ELR (cell line): Measurements from ENCODE around the gene RALGPS1.

Experiments used
- DNase-seq: peaks from one replicate; pipeline ENCODE4 v3.0.0-alpha.2; 2015; ENCODE audit warnings: low read depth

RALGPS1 gene

GRCh38 chr9:127175319-127175715 is 260.7 kb downstream of the RALGPS1 start:
- no peak for DNase-seq

DNA sequence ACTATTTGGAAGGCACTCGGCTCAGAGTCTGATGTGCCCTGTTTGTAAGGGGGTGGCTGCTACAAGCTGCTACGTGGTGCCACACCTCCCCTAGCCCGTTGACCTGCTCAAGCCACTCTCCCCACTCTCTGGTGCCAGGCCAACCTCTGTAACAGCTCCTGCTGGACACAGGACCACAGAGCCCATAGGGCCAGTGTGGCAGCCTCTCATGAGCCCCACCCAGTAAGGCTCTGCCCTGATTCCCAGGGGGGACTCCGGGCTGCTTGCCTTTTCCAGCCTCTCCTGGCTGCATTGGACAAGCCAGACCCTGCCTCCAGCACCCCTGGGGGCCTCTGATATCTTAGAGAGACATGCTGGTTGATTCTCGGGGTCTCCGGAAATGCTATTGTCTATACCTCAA is 261.2 kb downstream of the RALGPS1 start:
- DNase-seq: no peak

GRCh38 chr9:127176631-127177030 is 262.0 kb downstream of the RALGPS1 start:
- no peak for DNase-seq

DNA sequence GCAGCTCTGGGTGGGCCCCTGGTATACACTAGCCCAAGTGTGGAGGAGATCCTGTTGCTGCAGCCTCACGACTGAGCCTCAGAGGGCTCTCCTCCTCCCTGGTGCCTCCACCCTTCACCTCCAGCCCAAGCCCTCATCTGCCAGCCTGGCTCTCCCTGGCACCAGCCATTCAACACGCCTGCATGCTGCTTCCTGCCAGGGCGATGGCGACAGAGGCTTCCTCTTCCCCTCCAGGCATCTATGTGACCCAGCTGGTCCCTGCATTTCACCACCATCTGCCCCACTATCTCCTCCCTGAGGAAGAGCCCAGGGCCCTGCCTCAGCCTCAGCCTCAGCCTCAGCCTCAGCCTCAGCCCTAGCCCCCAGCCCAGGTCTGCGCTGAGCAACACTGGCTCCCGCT is 262.6 kb downstream of the RALGPS1 start:
- DNase-seq: no peak

DNA sequence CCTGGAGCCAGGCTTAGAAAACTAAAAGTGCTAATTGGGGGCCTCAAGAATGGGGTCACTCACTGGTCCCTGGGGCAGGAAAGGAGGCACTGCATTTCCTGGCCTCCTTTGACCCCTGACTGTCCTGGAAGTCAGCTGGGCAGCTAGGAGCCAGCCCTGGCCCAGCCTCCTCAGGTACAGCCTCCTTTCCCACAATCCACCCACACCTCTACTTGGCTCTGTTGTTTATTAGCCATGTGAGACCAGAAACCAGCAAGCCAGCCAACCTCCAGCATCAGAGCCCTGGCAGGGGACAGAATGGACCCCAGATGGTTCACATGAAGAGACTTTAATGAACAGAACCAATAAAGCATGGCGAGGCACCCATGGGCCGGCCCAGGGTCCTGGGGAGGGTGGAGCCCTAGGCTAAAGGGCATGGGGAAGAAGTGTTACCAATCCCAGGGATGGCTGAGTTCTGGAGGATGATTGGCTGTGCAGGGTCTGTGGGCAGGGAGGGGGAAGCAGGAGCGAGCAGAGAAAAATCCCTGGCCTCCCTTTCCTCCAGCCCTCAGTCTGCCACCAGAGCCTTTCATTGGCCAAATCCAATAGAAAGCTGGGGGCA is 263.2 kb downstream of the RALGPS1 start:
- DNase-seq: no peak

GRCh38 chr9:127178686-127179632 is 264.4 kb downstream of the RALGPS1 start:
- no peak for DNase-seq

- DNase-seq: no peak
Measured at GRCh38 chr9:127179633-127180441, 265.3 kb downstream of the RALGPS1 start.

DNA sequence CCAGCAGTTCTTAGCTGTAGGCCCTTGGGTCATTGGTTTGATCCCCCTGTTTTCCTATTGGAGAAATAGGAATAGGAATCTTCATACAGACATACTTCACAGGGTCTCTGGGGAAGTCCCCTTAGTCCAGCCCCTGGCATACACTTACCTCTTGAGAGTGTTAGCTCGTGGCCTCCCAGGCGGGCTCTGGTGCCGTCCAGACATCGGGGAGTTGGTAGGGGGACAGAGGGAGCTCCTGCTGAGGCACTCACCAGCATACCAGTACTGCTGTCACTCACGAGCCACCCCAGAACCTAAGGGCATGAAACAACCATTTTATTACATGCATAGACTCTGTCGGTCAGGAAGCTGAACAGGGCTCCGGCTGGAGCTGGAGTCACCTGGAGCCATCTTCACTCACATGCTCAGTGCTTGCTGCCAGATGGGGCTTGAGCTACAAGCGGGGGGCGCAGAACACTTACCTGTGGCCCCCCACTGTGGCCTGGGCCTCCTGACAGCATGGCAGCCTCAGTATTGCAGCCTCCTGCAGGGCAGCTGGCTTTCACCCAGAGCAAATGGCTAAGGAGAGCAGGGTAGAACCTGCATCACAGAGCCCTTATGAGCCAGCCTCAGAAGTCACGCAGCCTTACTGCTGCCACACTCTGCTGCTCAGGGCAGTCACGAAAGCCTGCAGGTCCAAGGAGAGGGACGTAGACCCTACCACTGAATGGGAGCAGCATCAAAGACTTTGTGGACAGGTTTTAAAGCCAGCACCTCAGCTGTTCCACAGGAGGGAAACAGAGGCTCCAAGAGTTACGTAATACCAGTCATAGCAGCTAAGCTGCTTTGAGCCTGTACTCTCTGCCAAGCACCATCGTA is 266.1 kb downstream of the RALGPS1 start:
- no peak for DNase-seq

- no peak for DNase-seq
Measured at GRCh38 chr9:127181315-127181580, 266.7 kb downstream of the RALGPS1 start.

DNA sequence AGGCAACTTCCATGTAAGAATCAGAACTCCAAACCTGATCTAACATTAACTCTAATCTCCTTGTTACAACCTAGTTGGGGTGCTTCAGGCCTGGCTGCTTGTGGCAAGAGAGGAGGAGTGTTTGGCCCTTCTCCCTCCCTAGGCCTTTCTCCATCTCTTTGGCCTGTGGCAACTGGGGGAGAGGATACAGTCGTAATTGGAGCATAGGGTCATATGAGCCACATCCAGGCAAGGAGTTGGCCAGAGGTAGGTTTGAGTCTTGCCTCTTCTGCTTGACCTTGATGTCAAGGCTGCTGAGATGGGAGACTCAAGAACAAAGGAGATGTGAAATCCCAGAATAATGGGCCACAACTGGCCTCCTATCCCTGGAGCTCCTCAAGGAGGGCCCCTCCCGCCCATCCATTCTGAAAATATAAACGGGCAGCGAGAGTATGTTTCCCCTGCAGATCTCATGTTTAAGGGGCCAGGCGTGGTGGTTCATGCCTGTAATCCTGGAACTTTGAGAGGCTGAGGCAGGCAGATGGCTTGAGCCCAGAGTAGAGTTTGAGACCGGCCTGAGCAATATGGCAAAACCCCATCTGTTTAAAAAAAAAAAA is 267.1 kb downstream of the RALGPS1 start:
- no peak for DNase-seq

GRCh38 chr9:127182901-127183746 is 268.5 kb downstream of the RALGPS1 start:
- no peak for DNase-seq

- DNase-seq: no peak
Measured at GRCh38 chr9:127183814-127184582, 269.4 kb downstream of the RALGPS1 start.

- no peak for DNase-seq
Measured at GRCh38 chr9:127184641-127185040, 270.1 kb downstream of the RALGPS1 start.

- no peak for DNase-seq
Measured at GRCh38 chr9:127185181-127185580, 270.6 kb downstream of the RALGPS1 start.

GRCh38 chr9:127185931-127186781 is 271.6 kb downstream of the RALGPS1 start:
- DNase-seq: no peak

DNA sequence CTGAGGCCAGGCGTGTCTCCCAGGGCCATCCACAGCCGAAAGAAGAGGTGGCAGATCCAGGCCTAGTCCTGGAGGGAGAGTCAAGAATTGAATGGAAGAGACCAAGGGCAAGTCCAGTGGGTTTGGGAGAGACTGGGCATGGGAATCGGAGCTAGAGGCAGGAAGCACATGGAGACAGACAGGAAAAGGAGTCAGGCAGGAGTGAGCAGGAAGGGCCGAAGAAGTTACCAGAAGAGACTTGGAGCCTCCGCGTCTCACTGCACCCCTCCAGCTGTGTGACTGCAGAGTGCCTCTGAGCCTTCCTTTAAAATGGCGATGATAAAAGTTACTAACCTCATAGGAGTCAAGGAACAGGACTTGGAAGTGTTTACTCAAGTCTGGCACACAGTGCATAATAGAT is 272.2 kb downstream of the RALGPS1 start:
- no peak for DNase-seq

DNA sequence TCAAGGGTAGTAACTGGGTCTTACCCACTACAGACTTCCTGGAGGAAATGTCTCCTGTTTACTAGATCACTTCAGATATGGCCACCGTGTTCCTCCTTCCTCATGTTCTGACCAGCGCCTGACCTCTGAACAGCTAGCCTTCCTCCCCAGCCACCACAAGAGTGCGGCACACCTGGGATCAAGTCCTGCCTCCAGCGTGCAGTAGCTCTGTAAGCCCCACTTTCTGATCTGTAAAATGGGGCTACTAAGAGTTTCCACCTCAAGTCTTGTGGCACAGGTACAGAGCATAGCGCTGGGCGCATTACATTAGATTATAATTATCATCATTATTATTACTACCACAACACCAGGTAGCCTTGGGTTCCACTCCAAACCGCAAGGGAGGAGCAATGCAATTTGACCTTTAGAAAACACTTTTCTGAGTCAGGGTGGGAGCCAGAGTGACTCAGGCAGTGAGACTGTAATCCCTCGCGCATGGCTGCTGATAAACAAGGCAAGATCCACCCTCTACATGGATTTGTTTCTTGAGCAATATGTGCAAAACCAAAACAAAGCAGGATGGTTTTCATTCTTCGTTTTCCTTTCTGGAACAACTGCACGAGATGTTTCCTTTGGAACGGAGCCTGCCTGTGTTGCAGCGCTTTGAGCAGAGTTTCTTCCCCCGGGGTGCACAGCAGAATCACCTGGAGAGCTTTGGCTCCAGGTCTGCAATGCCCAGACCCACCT is 272.8 kb downstream of the RALGPS1 start:
- peak; percentile 93 for DNase-seq

DNA sequence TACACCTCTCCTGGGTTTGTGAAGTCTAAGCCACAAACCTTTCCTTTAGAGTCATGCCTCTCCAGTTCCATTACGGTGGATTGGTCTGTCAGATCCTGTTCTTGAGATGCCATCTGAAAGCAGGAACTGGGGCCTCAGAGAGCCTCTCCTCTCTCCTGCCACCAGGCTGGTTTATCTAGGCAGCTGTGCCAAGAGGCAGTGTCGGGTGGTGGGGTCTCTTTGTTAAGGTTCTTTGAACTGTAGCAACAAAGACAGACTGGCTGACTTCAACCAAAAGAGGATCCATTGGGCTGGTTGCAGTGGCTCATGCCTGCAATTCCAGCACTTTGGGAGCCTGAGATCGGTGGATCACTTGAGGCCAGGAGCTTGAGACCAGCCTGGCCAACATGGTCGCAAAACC is 273.8 kb downstream of the RALGPS1 start:
- no peak for DNase-seq
